ENCODE results near the gene WASF3. TPM values are rescaled to one million over a fixed set of nuclear protein-coding genes. Genes with fewer than 3 reads are reported as not detected.

The WASF3 gene
- total RNA-seq, 1 donor: 14.2 TPM

GRCh38 chr13:26518451-26518959 is 39.0 kb upstream of the WASF3 start:
- DNase-seq (ENCODE audit: low read depth): no peak
- no peak overlapping the region for H3K4me3 ChIP-seq (ENCODE audit: low read depth, low read length)
- no peak for TF ChIP-seq CTCF (IDR thresholded peaks at IDR 0.05; ENCODE audit: insufficient read depth, low read depth, low read length)

GRCh38 chr13:26522571-26522970 is 34.9 kb upstream of the WASF3 start:
- DNase-seq (ENCODE audit: low read depth): no peak
- no peak overlapping the region for H3K4me3 ChIP-seq (ENCODE audit: low read depth, low read length)
- no peak for TF ChIP-seq CTCF (IDR thresholded peaks at IDR 0.05; ENCODE audit: insufficient read depth, low read depth, low read length)

- no peak for TF ChIP-seq CTCF (IDR thresholded peaks at IDR 0.05; ENCODE audit: insufficient read depth, low read depth, low read length)
- no peak for DNase-seq (ENCODE audit: low read depth)
Measured at GRCh38 chr13:26523007-26523406, 34.5 kb upstream of the WASF3 start.

GRCh38 chr13:26525528-26525927 is 32.0 kb upstream of the WASF3 start:
- no peak overlapping the region for H3K4me3 ChIP-seq (ENCODE audit: low read depth, low read length)
- TF ChIP-seq CTCF (IDR thresholded peaks at IDR 0.05; ENCODE audit: insufficient read depth, low read depth, low read length): no peak
- no peak for DNase-seq (ENCODE audit: low read depth)

More at GRCh38 chr13:26523007-26523406, 34.5 kb upstream of the WASF3 start:
- no peak overlapping the region for H3K4me3 ChIP-seq (ENCODE audit: low read depth, low read length)

GRCh38 chr13:26526702-26527216 is 30.7 kb upstream of the WASF3 start:
- no peak for DNase-seq (ENCODE audit: low read depth)
- no peak for TF ChIP-seq CTCF (IDR thresholded peaks at IDR 0.05; ENCODE audit: insufficient read depth, low read depth, low read length)
- no peak overlapping the region for H3K4me3 ChIP-seq (ENCODE audit: low read depth, low read length)

- no peak for TF ChIP-seq CTCF (IDR thresholded peaks at IDR 0.05; ENCODE audit: insufficient read depth, low read depth, low read length)
Measured at GRCh38 chr13:26528527-26528926, 29.0 kb upstream of the WASF3 start.

GRCh38 chr13:26529441-26529840 is 28.0 kb upstream of the WASF3 start:
- no peak overlapping the region for H3K4me3 ChIP-seq (ENCODE audit: low read depth, low read length)

More at GRCh38 chr13:26528527-26528926, 29.0 kb upstream of the WASF3 start:
- no peak for DNase-seq (ENCODE audit: low read depth)
- no peak overlapping the region for H3K4me3 ChIP-seq (ENCODE audit: low read depth, low read length)

More at GRCh38 chr13:26529441-26529840, 28.0 kb upstream of the WASF3 start:
- peak; percentile 65 for DNase-seq (ENCODE audit: low read depth)
- TF ChIP-seq CTCF (IDR thresholded peaks at IDR 0.05; ENCODE audit: insufficient read depth, low read depth, low read length): no peak

Data from fibroblast of villous mesenchyme (primary cell).